Activated CD8-positive, alpha-beta T cell treated with anti-CD3 and anti-CD28 coated beads for 36 hours (primary cell): ENCODE data around the gene FASTK. TPM values are rescaled to one million over a fixed set of nuclear protein-coding genes. Genes with fewer than 3 reads are reported as not detected.

ENCODE experiments used
- ATAC-seq: fragments of 200-7000 bp; cut with Tn5 transposase; one replicate; pipeline ENCODE4 v1.10.0; 2021; ENCODE audit warnings: mild to moderate bottlenecking, moderate library complexity
- CTCF ChIA-PET: fragments of 350-600 bp; sonication (Branson Sonifier 250); formaldehyde crosslinking; loops from one replicate; lab custom pipeline; 2021; ENCODE audit warnings: antibody characterized with exemption; lab: Charles Lee
- POLR2A ChIA-PET: fragments of 350-600 bp; sonication (Branson Sonifier 250); formaldehyde crosslinking; loops from one replicate; lab custom pipeline; 2021; ENCODE audit warnings: antibody characterized with exemption; lab: Charles Lee
- DNase-seq: peaks from one replicate; pipeline ENCODE4 v3.0.0-alpha.2; 2020
- H3K27ac Mint-ChIP-seq: one replicate; pipeline ENCODE4 v1.8.0; 2021; ENCODE audit warnings: mild to moderate bottlenecking, mixed read lengths
- H3K27me3 Mint-ChIP-seq: one replicate; pipeline ENCODE4 v1.8.0; 2021; ENCODE audit warnings: mixed read lengths
- H3K36me3 Mint-ChIP-seq: one replicate; pipeline ENCODE4 v1.8.0; 2021; ENCODE audit warnings: low read depth, mixed read lengths
- H3K4me1 Mint-ChIP-seq: one replicate; pipeline ENCODE4 v1.8.0; 2021; ENCODE audit warnings: low read depth, mixed read lengths
- H3K4me3 Mint-ChIP-seq: one replicate; pipeline ENCODE4 v1.8.0; 2021; ENCODE audit warnings: mild to moderate bottlenecking, moderate library complexity, mixed read lengths
- H3K9me3 Mint-ChIP-seq: one replicate; pipeline ENCODE4 v1.8.0; 2021; ENCODE audit warnings: mixed read lengths
- intact Hi-C: fragments of 100-400 bp; cut with micrococcal nuclease; formaldehyde crosslinking; loops from one replicate; pipeline ENCODE4 v1.10.0; 2022
- total RNA-seq, 2 experiments: library from RNA; stranded (reverse); gene quantifications; one replicate each; pipeline ENCODE4 v1.2.3, GENCODE V29; 2021
- TF ChIP-seq, protein P1 (sequence below): fragments of 200-600 bp; IDR thresholded peaks from one replicate; pipeline ENCODE4 v1.8.0; 2022; ENCODE audit warnings: antibody characterized with exemption, mild to moderate bottlenecking

FASTK gene
- total RNA-seq, 2 experiments from 2014 or later, result 54.0 to 59.4 TPM

DNA sequence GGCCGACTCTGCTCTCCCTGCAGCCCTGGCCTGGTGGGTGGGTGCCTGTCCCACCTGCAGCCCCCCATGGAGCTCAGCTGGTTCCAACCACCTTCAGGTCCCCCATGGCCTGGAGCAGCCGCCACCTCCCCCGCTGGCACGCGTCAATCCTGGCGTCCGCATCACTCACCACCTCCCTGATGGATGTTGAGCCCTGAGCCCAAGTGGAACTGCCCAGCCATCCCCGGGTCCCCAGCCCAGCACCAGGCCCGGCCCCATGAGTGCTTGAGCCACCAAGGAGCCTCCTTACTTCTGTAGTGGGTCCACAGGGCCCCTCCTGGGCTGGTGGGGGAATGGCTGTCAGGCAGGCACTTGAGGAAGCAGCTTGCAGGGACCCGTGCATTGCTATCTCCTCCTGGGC, 20.3 kb upstream of the FASTK start:
- no peak for ATAC-seq
- no peak overlapping the region for H3K27ac Mint-ChIP-seq
- H3K4me3 Mint-ChIP-seq, result no peak overlapping the region
- DNase-seq, result no peak
- TF ChIP-seq, protein P1, sequence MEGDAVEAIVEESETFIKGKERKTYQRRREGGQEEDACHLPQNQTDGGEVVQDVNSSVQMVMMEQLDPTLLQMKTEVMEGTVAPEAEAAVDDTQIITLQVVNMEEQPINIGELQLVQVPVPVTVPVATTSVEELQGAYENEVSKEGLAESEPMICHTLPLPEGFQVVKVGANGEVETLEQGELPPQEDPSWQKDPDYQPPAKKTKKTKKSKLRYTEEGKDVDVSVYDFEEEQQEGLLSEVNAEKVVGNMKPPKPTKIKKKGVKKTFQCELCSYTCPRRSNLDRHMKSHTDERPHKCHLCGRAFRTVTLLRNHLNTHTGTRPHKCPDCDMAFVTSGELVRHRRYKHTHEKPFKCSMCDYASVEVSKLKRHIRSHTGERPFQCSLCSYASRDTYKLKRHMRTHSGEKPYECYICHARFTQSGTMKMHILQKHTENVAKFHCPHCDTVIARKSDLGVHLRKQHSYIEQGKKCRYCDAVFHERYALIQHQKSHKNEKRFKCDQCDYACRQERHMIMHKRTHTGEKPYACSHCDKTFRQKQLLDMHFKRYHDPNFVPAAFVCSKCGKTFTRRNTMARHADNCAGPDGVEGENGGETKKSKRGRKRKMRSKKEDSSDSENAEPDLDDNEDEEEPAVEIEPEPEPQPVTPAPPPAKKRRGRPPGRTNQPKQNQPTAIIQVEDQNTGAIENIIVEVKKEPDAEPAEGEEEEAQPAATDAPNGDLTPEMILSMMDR, result no peak
- H3K36me3 Mint-ChIP-seq, result no peaks in the 10 kb centered on the region
- H3K4me1 Mint-ChIP-seq, result no peaks in the 10 kb centered on the region
- H3K9me3 Mint-ChIP-seq, result no peaks in the 10 kb centered on the region
- CTCF ChIA-PET, result interaction anchor here (1.2 to 1.5 kb wide), 2 partner anchors 10 to 23 kb away, joined by 3 to 5 read pairs; no protein-coding TSS in a partner anchor
- POLR2A ChIA-PET, result no interaction called here
- intact Hi-C loops, result no loop called here
- H3K27me3 Mint-ChIP-seq, result no peaks in the 10 kb centered on the region

- intact Hi-C loops, result no loop called here
- no peak for ATAC-seq
- TF ChIP-seq, protein P1, result no peak
- CTCF ChIA-PET, result interaction anchor here (1.1 to 1.5 kb wide), 2 partner anchors 9 to 24 kb away, joined by 3 read pairs; no protein-coding TSS in a partner anchor
- Mint-ChIP-seq H3K9me3 (no peaks in the 10 kb centered on the region), H3K4me1 (no peaks in the 10 kb centered on the region), H3K27me3 (no peaks in the 10 kb centered on the region), H3K36me3 (no peaks in the 10 kb centered on the region), H3K4me3 (no peak overlapping the region), H3K27ac (no peak overlapping the region)
- DNase-seq, result no peak
- POLR2A ChIA-PET, result no interaction called here
Observed at GRCh38 chr7:151099486-151100211, 19.0 kb upstream of the FASTK start.

- ATAC-seq, result no peak
- Mint-ChIP-seq H3K27ac (no peak overlapping the region), H3K4me1 (no peaks in the 10 kb centered on the region), H3K4me3 (no peak overlapping the region), H3K9me3 (no peaks in the 10 kb centered on the region), H3K27me3 (no peaks in the 10 kb centered on the region), H3K36me3 (no peaks in the 10 kb centered on the region)
- intact Hi-C loops, result no loop called here
- TF ChIP-seq, protein P1, result no peak
- POLR2A ChIA-PET, result no interaction called here
- DNase-seq, result no peak
- CTCF ChIA-PET, result interaction anchor here (0.8 to 2.8 kb wide), 4 partner anchors 15 to 187 kb away, joined by 3 to 15 read pairs (median 3); no protein-coding TSS in a partner anchor
Observed at GRCh38 chr7:151095828-151096475, 15.3 kb upstream of the FASTK start.

DNA sequence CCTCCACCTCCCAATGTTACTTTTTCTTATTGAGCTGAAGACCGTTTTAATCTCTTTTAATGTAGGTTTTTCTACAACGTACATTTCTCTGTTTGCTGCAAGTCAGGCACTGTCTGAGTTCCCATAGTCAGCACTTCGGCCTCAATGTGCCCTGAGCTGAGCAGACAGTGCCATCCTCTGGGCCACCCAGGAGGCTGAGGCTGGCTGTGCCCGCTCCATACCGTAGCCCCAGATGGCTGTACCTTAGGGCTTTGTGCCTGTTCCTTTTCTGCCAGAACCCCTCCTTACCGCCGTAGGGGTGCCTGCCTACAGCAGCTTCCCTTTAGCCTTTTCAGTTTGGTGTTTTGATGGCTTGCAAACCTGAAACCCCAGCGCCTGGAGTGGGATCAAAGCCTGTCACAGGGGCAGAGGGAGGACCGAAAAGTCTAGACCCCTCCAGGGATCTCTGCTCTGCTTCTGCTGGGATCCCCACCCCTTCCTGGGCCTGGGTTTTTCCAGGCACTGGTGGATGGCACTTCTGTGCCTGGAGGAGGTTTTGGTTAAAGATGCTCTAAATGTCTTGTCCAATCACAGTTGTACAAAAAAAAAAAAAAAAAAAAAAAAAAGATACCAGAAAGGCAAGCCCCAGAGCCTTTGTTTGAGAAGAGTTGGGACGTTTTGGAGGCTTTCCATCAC, 14.7 kb upstream of the FASTK start:
- no peak for ATAC-seq
- intact Hi-C loops, result no loop called here
- no peak overlapping the region for H3K4me3 Mint-ChIP-seq
- CTCF ChIA-PET, result interaction anchor here (1.2 to 2.8 kb wide), 3 partner anchors 15 to 186 kb away, joined by 3 to 15 read pairs (median 3); no protein-coding TSS in a partner anchor
- no peak for DNase-seq
- no peaks in the 10 kb centered on the region for H3K27me3 Mint-ChIP-seq
- H3K9me3 Mint-ChIP-seq, result no peaks in the 10 kb centered on the region
- no peaks in the 10 kb centered on the region for H3K4me1 Mint-ChIP-seq
- TF ChIP-seq, protein P1, result no peak
- no peaks in the 10 kb centered on the region for H3K36me3 Mint-ChIP-seq
- H3K27ac Mint-ChIP-seq, result no peak overlapping the region
- POLR2A ChIA-PET, result interaction anchor here (0.6 kb wide), 1 partner anchor 98 kb away, joined by 3 read pairs; no protein-coding TSS in a partner anchor
